Right lung (tissue), 5 donors: ENCODE results near the gene SPATA32. TPM values are rescaled to one million over a fixed set of nuclear protein-coding genes. Genes with fewer than 3 reads are reported as not detected.
A peak's percentile ranks its signal among the peaks of the same experiment; 100 is the strongest.

Experiments
- DNase-seq, 2 donors: peaks; one replicate each; pipeline ENCODE4 v3.0.0-alpha.2; 2013
- polyA plus RNA-seq, 5 donors: library from polyadenylated mRNA; unstranded; fragments of 120-200 nt; gene quantifications; one replicate each; pipeline versions ENCODE4 v1.2.1 to v1.2.3, GENCODE V29; 2013; ENCODE audit warnings: inconsistent platforms in 1 of 5, low replicate concordance in 1 of 5; ENCODE audit not compliant: insufficient read length in 5 of 5, insufficient read depth in 1 of 5

The SPATA32 gene
- polyA plus RNA-seq, 5 donors, result 0.23 to 0.45 (median 0.31) TPM

DNA sequence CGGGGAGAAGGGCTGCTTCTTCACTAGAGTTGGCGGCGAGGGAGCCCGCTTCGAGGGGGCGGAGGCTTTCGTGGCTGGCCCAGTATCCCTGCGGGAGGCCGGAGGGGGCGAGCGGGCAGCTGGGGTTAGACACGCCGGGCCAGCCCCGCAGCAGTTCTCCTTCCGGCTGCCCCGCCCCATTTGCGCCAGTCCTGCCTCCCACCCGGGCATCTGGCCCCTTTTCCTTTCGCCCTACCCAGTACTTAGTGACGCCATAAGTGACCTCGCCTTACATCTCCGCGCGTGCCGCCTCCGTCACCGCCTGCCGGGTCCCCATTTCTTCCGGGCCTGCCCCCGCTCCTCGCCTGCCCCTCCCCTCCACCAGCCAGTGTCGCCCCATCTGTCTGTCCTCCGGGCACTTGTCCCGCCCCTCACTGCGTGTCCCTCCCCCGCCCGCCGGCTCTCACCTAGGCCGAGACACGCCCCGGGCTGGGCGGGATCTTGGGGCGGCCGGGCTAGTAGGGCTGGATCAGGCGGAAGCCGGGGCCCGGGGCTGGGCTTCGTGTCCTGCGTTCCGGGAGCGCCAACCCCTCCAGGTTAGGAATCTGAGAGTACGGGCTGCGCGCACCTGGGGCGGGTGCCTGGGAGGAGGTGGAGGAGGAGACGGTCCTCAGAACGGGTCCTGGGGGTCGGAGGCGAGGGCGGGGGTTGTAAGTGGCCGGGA is 14.3 kb downstream of the SPATA32 start:
- DNase-seq, result peak; percentile 75 to 85

DNA sequence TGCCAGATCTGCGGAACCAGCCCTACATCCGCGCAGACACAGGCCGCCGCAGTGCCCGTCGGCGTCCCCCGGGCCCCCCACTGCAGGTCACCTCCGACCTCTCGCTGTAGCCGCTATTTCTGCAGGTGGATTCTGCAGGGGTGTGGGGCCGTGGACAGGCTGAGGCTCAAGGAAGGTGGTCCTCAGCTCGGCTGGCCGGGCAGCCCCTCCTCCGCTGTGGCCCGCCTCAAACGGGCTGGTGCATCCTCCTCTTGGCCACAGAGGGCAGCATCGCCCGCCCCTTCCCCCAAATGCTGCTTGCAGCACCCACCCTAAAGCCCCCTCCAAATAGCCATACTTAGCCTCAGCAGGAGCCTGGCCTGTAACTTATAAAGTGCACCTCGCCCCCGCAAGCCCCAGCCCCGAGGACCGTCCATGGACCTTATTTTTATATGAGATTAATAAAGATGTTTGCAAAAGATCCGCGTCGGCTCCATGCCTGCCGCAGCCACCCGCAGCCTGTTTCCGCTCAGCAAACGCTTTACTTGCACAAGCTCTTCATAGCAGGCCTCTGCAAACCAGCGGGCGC is 14.9 kb downstream of the SPATA32 start:
- no peak for DNase-seq

DNA sequence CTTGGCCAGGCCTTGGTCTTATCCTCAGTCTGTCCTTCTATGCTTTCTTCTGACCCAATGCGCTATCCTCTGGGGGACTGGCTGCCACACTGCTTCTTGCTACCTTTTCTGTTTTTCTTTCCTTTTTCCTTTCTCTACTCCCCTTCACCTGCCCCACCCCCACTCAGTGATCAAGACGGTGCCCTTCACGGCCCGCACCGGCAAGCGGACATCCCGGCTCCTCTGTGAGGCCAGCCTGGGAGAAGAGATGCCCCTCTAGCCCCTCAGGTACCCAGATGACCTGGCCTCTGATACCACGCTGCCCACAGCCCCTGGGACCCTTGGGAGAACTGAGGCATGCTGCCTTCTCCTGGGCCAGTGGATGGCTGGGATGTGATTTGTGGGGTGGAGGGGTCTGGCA is 15.6 kb downstream of the SPATA32 start:
- DNase-seq, result no peak

DNA sequence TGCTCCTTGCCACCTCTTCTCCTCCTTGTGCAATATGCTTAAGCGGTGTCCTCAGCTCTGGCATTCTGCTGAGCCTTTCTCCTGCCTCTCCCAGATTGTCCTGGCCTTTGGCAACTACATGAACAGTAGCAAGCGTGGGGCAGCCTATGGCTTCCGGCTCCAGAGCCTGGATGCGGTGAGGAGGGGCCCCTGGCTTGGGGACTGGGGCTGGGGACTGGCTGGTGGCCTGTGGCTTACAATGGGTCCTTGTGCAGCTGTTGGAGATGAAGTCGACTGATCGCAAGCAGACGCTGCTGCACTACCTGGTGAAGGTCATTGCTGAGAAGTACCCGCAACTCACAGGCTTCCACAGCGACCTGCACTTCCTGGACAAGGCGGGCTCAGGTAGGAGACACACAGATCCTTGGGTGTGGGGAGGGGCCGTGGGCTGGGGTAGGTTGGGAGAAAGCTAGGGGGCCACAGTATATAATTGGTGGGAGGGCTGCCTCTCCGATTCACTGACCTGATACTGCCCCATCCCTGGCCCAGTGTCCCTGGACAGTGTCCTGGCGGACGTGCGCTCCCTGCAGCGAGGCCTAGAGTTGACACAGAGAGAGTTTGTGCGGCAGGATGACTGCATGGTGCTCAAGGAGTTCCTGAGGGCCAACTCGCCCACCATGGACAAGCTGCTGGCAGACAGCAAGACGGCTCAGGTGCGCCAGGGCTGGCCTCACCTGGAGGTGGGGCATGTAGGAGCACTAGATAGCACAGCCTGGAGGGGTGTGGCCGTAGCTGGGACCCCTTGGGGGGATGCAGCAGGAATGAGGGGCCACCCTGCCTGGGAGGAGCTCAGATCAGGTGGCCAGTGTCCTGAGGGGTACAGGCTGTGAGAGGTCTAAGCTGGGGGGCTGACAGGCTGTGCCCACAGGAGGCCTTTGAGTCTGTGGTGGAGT is 16.9 kb downstream of the SPATA32 start:
- no peak for DNase-seq

DNA sequence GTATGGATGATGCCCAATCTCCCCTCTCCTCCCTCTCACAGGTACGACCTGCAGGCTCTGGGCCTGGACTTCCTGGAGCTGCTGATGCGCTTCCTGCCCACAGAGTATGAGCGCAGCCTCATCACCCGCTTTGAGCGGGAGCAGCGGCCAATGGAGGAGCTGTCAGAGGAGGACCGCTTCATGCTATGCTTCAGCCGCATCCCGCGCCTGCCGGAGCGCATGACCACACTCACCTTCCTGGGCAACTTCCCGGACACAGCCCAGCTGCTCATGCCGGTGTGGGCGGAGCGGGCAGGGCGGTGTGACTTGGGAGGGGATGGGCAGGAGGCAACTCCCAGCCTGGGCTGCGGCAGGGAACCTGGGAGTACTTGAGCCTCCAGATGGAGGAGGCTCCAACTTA is 18.1 kb downstream of the SPATA32 start:
- DNase-seq, result no peak

DNA sequence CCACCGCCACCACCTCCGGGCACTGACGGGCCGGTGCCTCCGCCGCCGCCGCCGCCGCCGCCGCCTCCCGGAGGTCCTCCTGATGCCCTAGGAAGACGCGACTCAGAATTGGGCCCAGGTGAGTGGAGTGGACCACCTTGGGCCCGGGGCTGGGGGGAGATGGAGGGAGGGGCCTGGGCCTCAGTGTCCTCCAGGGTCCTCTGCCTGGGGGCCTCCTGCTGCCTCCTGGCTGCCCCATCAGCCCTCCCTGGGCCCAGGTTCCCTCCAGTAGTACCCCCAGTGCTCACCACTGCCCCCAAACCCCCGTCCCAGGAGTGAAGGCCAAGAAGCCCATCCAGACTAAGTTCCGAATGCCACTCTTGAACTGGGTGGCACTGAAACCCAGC is 19.9 kb downstream of the SPATA32 start:
- DNase-seq, result no peak

DNA sequence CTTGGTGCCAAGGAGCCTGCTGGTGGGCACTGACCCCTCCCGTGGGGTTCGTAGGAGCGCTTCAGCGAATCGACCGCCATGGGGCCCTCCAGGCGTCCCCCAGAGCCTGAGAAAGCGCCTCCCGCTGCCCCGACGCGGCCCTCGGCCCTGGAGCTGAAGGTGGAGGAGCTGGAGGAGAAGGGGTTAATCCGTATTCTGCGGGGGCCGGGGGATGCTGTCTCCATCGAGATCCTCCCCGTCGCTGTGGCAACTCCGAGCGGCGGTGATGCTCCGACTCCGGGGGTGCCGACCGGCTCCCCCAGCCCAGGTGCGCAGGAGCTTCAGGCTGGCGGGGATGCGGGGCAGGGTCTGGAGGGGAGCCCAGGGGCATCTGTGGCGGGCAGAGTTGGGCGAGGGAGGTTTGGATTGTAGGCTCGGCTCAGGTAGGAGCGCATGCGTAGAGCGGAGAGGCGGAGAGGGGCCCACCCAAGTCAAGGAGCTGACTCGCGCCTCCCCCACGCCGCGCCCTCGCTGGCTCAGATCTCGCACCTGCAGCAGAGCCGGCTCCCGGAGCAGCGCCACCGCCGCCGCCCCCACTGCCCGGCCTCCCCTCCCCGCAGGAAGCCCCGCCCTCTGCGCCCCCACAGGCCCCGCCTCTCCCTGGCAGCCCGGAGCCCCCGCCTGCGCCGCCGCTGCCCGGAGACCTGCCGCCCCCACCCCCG is 20.4 kb downstream of the SPATA32 start:
- DNase-seq, result peak in 1 of 2 donors; percentile 55

DNA sequence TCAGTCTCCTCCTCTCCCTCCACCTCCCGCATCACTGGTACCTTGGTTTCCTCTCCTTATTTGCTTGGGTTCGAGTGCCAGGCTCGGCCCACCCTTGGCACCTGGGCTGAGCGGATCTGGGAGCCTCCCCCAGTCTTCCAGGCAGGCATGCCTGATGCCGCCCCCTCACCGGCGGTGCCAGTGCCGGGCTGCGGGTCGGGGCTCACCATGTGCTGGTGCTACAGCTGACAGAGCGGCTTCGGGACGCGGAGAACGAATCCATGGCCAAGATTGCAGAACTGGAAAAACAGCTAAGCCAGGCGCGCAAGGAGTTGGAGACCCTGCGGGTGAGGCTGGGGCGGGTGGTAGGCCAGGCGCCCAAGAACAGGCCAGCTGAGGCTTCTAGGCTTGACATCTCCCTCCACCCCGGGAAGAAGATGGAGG is 21.0 kb downstream of the SPATA32 start:
- DNase-seq, result no peak

DNA sequence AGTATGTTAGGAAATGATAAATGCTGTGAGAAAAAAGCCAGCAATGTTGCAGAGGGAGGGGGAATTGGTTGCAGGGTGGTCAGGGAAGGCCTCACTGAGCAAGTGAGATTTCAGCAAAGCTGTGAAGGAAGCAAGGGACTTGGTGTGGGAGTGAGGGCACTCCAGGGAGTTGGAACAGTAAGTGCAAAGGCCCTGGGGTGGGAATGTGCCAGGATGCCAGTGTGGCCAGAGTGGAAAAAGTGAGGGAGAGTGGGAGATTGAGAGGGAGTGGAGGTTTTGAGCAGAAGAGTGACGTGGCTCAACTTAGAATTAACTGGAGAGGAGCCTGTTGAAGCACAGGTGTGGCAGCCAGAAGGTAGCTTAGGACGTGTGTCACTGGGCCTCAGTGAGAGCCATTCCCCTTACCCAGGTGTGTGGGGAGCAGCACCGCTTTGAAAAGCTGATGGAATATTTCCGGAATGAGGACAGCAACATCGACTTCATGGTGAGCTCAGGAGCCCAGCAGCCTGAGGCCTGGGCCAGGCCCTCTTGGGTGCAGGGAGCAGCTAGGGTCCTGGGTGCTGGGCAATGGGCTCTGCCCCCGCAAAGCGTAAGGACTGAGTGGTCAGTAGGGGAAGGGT is 23.6 kb downstream of the SPATA32 start:
- DNase-seq, result no peak

DNA sequence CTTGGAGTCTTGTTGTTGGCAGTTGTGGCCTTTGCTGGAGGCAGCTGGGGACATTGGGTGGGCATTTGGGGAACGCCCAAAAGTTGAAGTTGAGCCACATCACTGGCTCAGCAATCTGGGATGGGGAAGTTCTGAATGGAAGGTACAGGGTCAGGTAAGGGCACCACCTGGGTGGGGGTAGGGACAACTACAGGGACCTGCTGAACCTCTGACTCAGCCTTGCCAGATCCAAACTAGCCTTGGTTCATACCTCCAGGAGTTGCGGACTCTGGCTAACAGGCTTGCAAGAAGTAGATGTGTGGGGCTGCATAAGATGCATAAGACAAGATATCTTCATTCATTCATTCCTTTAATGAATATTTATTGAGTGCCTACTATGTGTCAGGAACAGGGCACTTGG is 24.2 kb downstream of the SPATA32 start:
- no peak for DNase-seq

DNA sequence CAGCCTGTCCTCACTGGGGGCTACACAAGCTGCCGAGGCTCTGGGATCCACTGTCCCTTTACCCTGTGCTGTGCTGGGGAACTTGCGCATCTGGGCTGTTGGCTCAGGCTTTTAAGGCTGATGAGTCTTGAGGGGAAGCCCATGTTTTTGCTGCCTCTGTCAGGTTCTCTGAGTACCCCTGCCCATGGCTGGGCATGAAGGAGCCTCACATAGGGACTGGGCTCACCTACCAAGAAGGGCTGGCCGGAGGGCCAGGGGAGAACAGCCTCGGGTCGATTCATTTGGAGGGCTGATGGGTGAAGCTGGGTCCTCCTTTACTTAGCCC is 25.6 kb downstream of the SPATA32 start:
- no peak for DNase-seq

DNA sequence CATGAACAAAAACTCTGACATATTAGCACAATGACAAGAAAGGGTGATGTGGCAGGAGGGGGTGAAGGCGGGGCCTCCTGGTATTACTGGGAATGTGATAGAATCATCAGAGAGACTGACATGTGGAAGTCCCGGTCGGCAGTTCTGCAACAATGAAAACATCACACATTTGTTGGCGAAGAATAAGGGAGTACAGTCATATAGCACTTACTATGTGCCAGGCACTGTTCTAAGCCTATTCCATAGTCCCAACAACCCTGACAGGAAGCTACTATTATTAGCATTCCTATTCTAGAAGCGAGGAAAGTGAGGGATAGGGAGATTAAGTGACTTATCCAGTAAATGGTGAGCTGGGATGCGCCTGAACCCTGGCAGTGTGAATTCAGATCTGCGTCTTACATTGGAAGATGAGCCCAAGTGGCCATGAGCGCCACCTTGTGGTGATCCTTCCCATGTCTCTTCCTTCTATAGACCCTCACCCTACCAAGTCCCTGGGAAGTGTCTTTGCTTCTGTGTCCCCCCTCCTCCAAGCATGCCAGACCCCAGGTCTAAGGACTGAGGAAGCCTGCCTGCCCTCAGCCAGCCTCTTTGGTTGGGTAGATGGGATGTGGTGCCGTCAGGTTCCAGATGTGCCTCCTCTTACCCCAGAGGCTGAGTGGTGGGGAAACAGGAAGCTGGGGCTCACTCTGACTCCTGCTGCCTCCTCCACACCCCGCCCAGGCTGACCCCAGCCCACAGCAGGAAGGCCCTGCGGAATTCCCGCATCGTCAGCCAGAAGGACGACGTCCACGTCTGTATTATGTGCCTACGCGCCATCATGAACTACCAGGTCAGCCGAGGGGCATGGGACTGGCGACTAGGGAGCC is 26.2 kb downstream of the SPATA32 start:
- peak in 1 of 2 donors; percentile 59 for DNase-seq

DNA sequence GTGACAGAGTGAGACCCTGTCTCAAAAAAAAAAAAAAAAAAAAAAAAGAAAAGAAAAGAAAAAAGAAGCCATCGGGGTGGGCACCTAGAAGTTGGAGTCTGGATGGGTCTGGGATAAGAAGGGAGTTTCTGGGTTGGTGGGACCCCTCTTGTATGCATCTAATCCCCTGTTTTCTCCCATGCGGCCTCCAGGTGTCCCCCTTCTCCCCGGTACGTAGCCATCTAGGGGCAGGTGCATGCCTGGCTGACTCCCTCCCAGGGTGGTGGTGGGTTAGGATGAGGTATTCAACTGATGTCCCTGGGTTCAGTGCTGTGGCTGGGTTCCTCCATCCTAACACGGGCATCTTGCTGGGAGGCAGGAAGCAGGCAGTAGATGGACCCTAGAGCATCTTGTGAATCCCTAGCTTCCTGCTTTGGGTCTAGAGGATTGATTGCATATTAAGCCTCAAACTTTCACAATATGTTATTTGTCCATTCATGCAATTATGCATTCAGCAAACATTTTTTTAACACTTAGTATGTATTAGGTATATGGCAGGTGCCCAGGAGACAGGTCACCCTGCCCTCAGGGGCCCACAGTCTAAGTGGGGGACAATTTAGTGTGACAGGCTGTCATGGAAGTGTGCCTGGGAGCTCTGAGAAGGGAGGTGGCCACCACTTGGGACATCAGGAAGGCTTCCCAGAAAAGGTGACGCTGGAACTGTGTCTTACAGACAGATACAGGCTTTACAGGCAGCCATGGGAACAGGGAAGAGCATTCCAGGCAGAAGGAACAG is 27.1 kb downstream of the SPATA32 start:
- no peak for DNase-seq

DNA sequence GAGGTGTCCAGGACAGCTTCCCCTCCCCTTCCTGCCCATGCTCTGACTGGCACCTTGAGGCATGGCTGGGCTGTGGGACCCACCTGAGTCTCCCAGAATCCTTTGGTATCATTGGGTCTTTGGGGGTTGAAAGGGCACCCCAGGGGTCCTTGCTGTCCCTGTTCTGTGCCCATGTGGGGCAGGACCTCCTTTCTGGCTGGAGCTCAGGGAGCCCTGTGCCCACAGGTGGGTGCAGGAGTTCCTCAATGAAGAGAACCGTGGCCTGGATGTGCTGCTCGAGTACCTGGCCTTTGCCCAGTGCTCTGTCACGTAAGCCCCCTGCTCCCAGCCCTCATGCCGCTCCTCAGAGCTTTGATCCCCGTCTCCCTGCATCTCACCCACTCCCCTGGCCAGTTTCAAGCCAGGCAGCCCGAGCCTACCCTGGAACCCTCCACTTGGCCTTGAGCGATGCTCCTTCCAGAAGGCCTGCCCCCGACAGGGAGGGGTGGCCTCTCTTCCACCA is 28.4 kb downstream of the SPATA32 start:
- DNase-seq, result no peak

DNA sequence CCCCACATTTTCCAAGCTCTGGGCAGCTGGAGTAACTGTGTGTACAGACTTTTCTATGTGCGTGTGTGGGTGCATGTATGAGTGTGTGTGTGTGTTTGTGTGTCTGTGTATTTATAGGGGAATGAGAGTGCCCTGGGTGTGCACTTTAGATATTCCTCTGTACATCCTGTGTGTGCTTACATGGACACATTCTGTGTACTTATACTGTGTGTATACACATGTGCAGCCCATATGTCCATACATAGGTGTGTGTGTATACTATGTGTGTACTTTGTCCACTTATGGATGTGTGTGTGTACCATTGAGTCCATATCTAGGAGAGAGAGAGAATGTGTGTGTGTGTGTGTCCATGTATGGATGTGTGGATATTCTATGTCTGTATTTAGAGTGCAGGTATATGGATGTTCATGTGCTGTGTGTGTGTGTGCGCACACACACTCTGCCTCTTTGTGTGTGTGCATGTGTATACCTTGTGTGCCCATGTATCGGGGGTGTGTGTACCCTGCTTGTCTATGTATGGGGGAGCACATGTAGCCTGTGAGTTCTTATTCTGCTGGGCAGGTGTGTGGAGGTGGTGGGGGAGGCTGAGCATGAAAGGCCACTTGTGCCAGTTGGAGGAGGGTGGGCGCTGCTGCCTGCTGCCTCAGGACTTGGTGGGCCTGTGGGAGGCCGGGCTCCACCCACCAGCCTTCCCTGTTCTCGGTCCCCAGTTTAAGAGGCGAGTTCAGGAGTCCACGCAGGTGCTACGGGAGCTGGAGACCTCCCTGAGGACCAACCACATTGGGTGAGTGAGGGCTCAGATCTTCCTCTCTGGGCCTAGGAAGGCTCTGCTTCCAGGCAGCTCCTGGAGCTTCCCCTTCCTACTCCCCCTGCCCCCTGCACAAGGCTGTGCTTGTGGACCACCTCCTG is 29.1 kb downstream of the SPATA32 start:
- no peak for DNase-seq

DNA sequence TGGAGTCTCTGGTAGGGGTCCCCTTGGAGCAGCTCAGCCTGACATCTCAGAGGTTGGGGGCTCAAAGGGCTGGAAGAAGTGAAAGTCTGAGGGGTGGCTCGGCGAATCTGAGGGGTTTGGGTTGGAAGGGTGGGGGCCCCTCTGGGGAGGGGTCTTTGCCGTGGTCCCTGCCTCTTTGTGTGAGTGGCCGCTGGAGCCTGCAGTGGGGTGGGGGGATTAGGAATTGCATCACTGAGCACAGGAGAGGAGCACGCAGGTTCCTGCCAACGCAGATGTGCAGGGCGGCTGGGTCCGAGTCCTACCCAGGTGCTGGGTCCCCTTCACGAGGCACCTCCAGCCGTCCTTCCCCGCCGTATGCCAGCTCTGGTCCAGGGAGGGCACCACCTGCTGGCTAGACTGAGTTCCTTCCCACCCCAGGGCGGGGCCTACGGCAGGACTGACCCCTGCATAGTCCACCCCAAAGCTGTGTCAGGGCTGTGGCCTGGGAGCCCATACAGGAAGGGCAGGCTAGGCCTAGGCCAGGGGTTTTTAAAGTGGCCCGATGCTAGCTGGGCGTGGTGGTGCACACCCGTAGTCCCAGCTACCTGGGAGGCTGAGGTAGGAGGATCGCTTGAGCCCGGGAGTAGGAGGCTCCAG is 30.3 kb downstream of the SPATA32 start:
- no peak for DNase-seq

DNA sequence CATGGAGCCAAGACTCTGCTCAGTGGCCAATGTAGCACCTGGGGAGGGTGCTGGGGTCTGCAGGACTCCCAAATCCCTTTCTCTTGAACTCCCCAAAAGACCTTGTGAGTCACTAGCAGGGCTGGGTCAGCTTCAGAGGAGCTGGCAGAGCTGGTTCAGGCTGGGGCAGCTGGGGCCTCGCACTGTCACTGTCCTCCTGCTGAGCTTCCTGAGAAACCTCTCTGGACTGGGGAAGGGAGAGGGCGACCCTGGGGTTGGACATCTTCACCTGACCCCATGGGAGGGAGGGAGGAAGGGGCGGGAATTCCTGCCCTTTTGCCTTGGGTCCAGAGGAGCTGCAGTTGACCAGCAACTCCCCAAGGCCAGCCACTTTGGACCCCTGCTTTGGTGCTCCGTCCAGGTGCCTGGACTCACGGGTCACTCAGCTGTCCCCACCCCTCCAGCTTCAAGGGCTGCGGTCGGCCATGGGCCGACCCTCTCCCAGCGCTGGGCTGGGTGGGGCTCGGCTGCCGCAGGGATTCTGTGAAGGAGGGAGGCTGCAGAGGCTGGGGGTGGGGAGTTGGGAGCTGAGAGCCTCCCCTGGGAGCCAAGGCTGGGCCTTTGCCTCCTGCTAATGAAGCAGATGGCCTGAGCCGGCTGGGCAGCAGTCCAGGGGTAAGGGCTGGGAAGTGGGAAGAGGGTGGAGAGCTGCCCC is 31.0 kb downstream of the SPATA32 start:
- no peak for DNase-seq

DNA sequence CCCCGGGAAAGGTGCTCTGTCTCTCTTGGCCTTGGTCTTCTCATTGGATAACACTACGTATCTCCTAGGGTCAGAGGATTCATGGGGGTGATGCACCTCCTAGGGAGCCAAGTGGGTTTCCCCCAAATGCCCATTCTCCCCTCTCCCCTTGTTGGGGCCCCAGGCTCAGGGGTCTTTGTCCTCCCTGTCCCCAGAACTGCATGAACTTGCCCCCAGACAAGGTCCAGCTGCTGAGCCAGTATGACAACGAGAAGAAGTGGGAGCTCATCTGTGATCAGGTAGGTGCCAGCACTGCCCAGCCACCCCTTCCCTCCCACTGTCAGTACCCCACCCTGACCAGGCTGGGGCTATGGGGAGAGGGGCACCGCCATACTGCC is 31.5 kb downstream of the SPATA32 start:
- no peak for DNase-seq
